ENCODE results near the gene ZFAND4.

DNA sequence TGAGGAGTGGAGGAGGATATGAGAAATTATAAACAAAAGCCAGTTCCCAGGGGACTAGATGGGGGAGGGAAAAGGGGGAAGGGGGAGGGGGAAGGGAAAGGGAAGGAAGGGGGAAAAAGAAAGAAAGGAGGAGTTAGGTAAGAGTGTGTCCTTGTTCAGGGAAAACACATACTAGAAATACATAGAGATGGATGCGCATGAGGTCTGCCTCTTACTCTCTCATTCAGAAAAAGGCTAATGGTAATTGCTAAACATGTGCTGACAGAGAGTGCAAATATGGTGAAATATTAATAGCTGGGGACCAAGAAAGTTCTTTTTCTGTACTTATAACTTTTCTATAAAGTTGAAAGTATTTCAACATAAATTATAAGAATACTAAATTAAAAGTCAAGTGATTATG is 64.5 kb downstream of the ZFAND4 start:
- TF ChIP-seq, protein P1, sequence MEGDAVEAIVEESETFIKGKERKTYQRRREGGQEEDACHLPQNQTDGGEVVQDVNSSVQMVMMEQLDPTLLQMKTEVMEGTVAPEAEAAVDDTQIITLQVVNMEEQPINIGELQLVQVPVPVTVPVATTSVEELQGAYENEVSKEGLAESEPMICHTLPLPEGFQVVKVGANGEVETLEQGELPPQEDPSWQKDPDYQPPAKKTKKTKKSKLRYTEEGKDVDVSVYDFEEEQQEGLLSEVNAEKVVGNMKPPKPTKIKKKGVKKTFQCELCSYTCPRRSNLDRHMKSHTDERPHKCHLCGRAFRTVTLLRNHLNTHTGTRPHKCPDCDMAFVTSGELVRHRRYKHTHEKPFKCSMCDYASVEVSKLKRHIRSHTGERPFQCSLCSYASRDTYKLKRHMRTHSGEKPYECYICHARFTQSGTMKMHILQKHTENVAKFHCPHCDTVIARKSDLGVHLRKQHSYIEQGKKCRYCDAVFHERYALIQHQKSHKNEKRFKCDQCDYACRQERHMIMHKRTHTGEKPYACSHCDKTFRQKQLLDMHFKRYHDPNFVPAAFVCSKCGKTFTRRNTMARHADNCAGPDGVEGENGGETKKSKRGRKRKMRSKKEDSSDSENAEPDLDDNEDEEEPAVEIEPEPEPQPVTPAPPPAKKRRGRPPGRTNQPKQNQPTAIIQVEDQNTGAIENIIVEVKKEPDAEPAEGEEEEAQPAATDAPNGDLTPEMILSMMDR (IDR thresholded peaks at IDR 0.05), result no peak
- no peak for TF ChIP-seq POLR2A (IDR thresholded peaks at IDR 0.05)

Data from ovary (tissue), 3 donors.